K562 (cell line): Measurements from ENCODE around the gene SLX4IP. TPM values are rescaled to one million over a fixed set of nuclear protein-coding genes. Genes with fewer than 3 reads are reported as not detected.

Experiments used
- ATF4 ChIP-seq: fragments of 450-650 bp; formaldehyde crosslinking; IDR thresholded peaks from 2 replicates; pipeline ENCODE4 v1.4.0; 2022; ENCODE audit warnings: mild to moderate bottlenecking, moderate library complexity
- MGA ChIP-seq: fragments of 450-650 bp; IDR thresholded peaks from 2 replicates; pipeline ENCODE4 v1.6.1; 2016; ENCODE audit warnings: mild to moderate bottlenecking, moderate library complexity
- ZNF518B ChIP-seq: fragments of 250-450 bp; sonication (Bioruptor Pico); IDR thresholded peaks from 2 replicates; pipeline ENCODE4 v1.5.0; 2021; ENCODE audit warnings: mild to moderate bottlenecking, moderate library complexity
- polyA plus RNA-seq, 8 experiments: library from polyadenylated mRNA; depleted of rRNA in 4 of 8; stranded (reverse) in 5 of 8; unstranded in 3 of 8; fragments of >200 nt; fragmentation: Nextera tagmentation in 2 of 8; fragmentation: Illumina TruSeq in 1 of 8; extraction: Ambion mirVana in 2 of 8; extraction: Trizol in 1 of 8; gene quantifications; 2 replicates each; pipeline versions ENCODE4 v1.2.1 to v1.2.3, GENCODE V29; 2011 to 2014; ENCODE audit warnings: inconsistent platforms in 1 of 8, missing spikeins in 1 of 8
- total RNA-seq, 7 experiments: library from RNA; depleted of rRNA in 6 of 7; stranded (reverse); fragments of >200 nt in 6 of 7; fragmentation: Illumina TruSeq in 2 of 7; extraction: Trizol in 2 of 7; gene quantifications; 2 replicates each; pipeline versions ENCODE4 v1.2.1 to v1.2.3, GENCODE V29; 2011 to 2021; ENCODE audit warnings: low replicate concordance in 1 of 7

The SLX4IP gene
- total and polyA plus RNA-seq, 9 of the 15 experiments (the other 6 are each of a cell fraction or from before 2014, with no cell fraction given) = 1.5 to 5.9 (median 3.5) TPM

GRCh38 chr20:10490257-10490656, 55.2 kb downstream of the SLX4IP start (continued):
- TF ChIP-seq ZNF518B (no peak), ATF4 (no peak), MGA (no peak)
